NCI-H2081 treated with DMSO at 0.1 percent for 48 hours (cell line): ENCODE data around the gene ELK1.
A peak's percentile ranks its signal among the peaks of the same experiment; 100 is the strongest.
"Not testable (repeated sequence)": the region's sequence is repeated elsewhere in the genome, so short reads cannot be mapped to it uniquely, and the experiment has no call there.

Source experiments
- DNase-seq: peaks from one replicate; lab custom pipeline; 2025; lab: John Stamatoyannopoulos, UW

Gene ELK1

GRCh38 chrX:47650164-47651042, at the start of gene ELK1:
Gene ELK1 (minus strand): TSS chrX:47650563. CDS start chrX:47641441, 9,122 bp downstream.
- peak; percentile 88 for DNase-seq

- no peak for DNase-seq
Observed at GRCh38 chrX:47697181-47697580, 46.8 kb upstream of the ELK1 start.

GRCh38 chrX:47690175-47690574, 39.8 kb upstream of the ELK1 start:
- no peak for DNase-seq

- DNase-seq: peak; percentile 11
Observed at GRCh38 chrX:47687263-47687662, 36.9 kb upstream of the ELK1 start.

GRCh38 chrX:47683829-47684205, 33.5 kb upstream of the ELK1 start:
- DNase-seq: no peak

GRCh38 chrX:47683184-47683828, 32.9 kb upstream of the ELK1 start:
- DNase-seq: no peak

- not testable (repeated sequence) for DNase-seq
Observed at GRCh38 chrX:47675959-47676859, 25.8 kb upstream of the ELK1 start.

- no peak for DNase-seq
Observed at GRCh38 chrX:47674776-47675175, 24.4 kb upstream of the ELK1 start.

GRCh38 chrX:47665797-47666196, 15.4 kb upstream of the ELK1 start:
- DNase-seq: not testable (repeated sequence)

- DNase-seq: no peak
Observed at GRCh38 chrX:47664737-47665136, 14.4 kb upstream of the ELK1 start.

GRCh38 chrX:47662144-47662657, 11.8 kb upstream of the ELK1 start:
- no peak for DNase-seq

- DNase-seq: no peak
Observed at GRCh38 chrX:47661539-47661938, 11.2 kb upstream of the ELK1 start.

GRCh38 chrX:47659421-47659726, 9.0 kb upstream of the ELK1 start:
- DNase-seq: no peak

- peak; percentile 67 for DNase-seq
Observed at GRCh38 chrX:47658684-47659420, 8.5 kb upstream of the ELK1 start, which contains the start of gene UXT. Gene UXT (minus strand): TSS chrX:47659180. CDS start chrX:47658927, 253 bp downstream.

GRCh38 chrX:47658301-47658683, 7.9 kb upstream of the ELK1 start:
- no peak for DNase-seq

GRCh38 chrX:47651043-47651905, 911 bp upstream of the ELK1 start:
- no peak for DNase-seq

- no peak for DNase-seq
Observed at GRCh38 chrX:47649781-47650163, 591 bp downstream of the ELK1 start.

GRCh38 chrX:47649271-47649670, 1.1 kb downstream of the ELK1 start:
- no peak for DNase-seq

- DNase-seq: no peak
Observed at GRCh38 chrX:47648376-47648775, 2.0 kb downstream of the ELK1 start.

GRCh38 chrX:47646636-47647035, 3.7 kb downstream of the ELK1 start:
- DNase-seq: no peak

GRCh38 chrX:47645530-47645929, 4.8 kb downstream of the ELK1 start:
- DNase-seq: no peak
